ENCODE measurements around the gene ABCG1. TPM values are rescaled to one million over a fixed set of nuclear protein-coding genes. Genes with fewer than 3 reads are reported as not detected.

ABCG1 gene
- total and polyA plus RNA-seq, 2 of the 4 experiments (the other 2 are of a cell fraction): 0.19 to 0.36 TPM

DNA sequence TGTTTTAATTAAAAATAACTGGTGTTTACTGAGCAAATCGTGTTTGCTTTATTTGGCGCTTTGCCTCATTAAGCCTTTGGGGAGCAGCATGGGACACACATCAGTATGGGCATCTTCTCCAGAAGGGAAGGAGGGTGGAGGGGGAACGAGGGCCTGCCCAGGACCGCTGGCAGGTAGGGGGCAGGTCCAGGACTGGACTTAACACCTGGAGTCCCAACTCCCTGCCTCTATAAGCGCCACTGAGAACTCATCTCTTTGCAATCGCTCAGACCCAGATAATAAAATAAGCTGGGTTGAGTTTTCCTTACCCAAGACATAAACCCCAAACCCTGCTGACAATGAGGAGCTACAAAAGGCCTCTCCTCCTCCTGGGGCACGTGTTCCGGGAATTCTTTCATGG is 15.1 kb downstream of the ABCG1 start:
- peak overlapping the region; percentile 82 for H2AFZ ChIP-seq (replicated peaks; ENCODE audit: low read length, poor library complexity)
- dilution Hi-C loops (cut with HindIII; ENCODE audit: low sequenced_read_pairs, unreplicated experiment): no loop called here
- intact Hi-C loops (cut with micrococcal nuclease): no loop called here

More for the DNA sequence above, 15.1 kb downstream of the ABCG1 start:
- H2BK15ac ChIP-seq (ENCODE audit: low read depth, low read length): peak overlapping the region; percentile 65; the same call in 1 of the 3 replicates
- in situ Hi-C loops (cut with MboI; ENCODE audit: low sequenced_read_pairs): no loop called here
- H3K4ac ChIP-seq (ENCODE audit: low read depth, low read length): peak overlapping the region; percentile 56
- H3K9me3 ChIP-seq (ENCODE audit: control insufficient read depth, insufficient read depth, low read length): no peaks in the 10 kb centered on the region
- H3K4me1 ChIP-seq (ENCODE audit: control insufficient read depth, insufficient read depth, low read length): peaks cover 21% of the 10 kb centered on the region
- no peak for DNase-seq
- H2BK5ac ChIP-seq (ENCODE audit: low read depth, low read length, poor library complexity, severe bottlenecking): no peak overlapping the region
- H3K56ac ChIP-seq (ENCODE audit: extremely low read depth, insufficient read depth, low read length): no peak overlapping the region
- H3K18ac ChIP-seq (ENCODE audit: low read depth, low read length): peak overlapping the region; percentile 20; the same call in 1 of the 2 replicates
- no peaks in the 10 kb centered on the region; the same call in 1 of the 2 replicates for H4K20me1 ChIP-seq (ENCODE audit: insufficient read depth, low read length)
- H3K36me3 ChIP-seq (ENCODE audit: control insufficient read depth, insufficient read depth, low read length): no peaks in the 10 kb centered on the region
- H3K9me1 ChIP-seq (ENCODE audit: insufficient read depth, low read length): 0 out of 2 replicates have a peak, but pooled peaks cover 6% of the 10 kb centered on the region
- peak overlapping the region; percentile 65; the same call in 1 of the 2 replicates for H4K91ac ChIP-seq (ENCODE audit: insufficient read depth, low read depth, low read length)
- WGBS, 2 experiments (ENCODE audit: extremely low coverage in 2 of 2, insufficient read length in 1 of 2): no CpG with 5 or more reads among the region's 8 CpGs
- H3K27me3 ChIP-seq (ENCODE audit: control insufficient read depth, insufficient read depth, low read length): peaks cover 19% of the 10 kb centered on the region
- H3K4me3 ChIP-seq (ENCODE audit: insufficient read depth, low read depth, low read length): no peak overlapping the region
- ChIA-PET CTCF (interaction anchor here (1.5 kb wide), 1 partner anchor 12 kb away, joined by 4 read pairs; no protein-coding TSS in a partner anchor), POLR2A (ENCODE audit: unreplicated experiment) (no interaction called here)
- H3K14ac ChIP-seq (replicated peaks; ENCODE audit: low read depth, low read length): no peak overlapping the region
- peak overlapping the region in 1 of 2 experiments; percentile 61; a peak in 1 of 4 replicates for H4K8ac ChIP-seq (ENCODE audit: low read depth in 2 of 2, low read length in 2 of 2)
- H2AK5ac ChIP-seq (ENCODE audit: low read depth, low read length): peak overlapping the region; percentile 74
- peak overlapping the region; percentile 59 for H2AK9ac ChIP-seq (replicated peaks; ENCODE audit: low read depth, low read length, poor library complexity)
- H3K27ac ChIP-seq (ENCODE audit: insufficient read depth, low read length): peak overlapping the region; percentile 43; the same call in 1 of the 2 replicates
- TF ChIP-seq RCOR1 (IDR thresholded peaks at IDR 0.05; ENCODE audit: insufficient replicate concordance, low read length): no peak
- TF ChIP-seq CHD1 (IDR thresholded peaks at IDR 0.05; ENCODE audit: low read depth, low read length): no peak
- no peak for TF ChIP-seq MAZ (IDR thresholded peaks at IDR 0.05; ENCODE audit: borderline replicate concordance, low read depth, low read length)
- TF ChIP-seq, protein P1, sequence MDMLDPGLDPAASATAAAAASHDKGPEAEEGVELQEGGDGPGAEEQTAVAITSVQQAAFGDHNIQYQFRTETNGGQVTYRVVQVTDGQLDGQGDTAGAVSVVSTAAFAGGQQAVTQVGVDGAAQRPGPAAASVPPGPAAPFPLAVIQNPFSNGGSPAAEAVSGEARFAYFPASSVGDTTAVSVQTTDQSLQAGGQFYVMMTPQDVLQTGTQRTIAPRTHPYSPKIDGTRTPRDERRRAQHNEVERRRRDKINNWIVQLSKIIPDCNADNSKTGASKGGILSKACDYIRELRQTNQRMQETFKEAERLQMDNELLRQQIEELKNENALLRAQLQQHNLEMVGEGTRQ (IDR thresholded peaks at IDR 0.05; ENCODE audit: low read depth, low read length): no peak
- no peak for TF ChIP-seq MAFK (IDR thresholded peaks at IDR 0.05; ENCODE audit: low read depth, low read length)
- no peak for TF ChIP-seq RFX5 (IDR thresholded peaks at IDR 0.05; ENCODE audit: low read depth, low read length)
- no peak for TF ChIP-seq BHLHE40 (IDR thresholded peaks at IDR 0.05; ENCODE audit: low read depth, low read length)
- no peak for TF ChIP-seq NFE2L2 (IDR thresholded peaks at IDR 0.05; ENCODE audit: low read depth, low read length)
- TF ChIP-seq, protein P2, sequence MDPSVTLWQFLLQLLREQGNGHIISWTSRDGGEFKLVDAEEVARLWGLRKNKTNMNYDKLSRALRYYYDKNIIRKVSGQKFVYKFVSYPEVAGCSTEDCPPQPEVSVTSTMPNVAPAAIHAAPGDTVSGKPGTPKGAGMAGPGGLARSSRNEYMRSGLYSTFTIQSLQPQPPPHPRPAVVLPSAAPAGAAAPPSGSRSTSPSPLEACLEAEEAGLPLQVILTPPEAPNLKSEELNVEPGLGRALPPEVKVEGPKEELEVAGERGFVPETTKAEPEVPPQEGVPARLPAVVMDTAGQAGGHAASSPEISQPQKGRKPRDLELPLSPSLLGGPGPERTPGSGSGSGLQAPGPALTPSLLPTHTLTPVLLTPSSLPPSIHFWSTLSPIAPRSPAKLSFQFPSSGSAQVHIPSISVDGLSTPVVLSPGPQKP (IDR thresholded peaks at IDR 0.05; ENCODE audit: borderline replicate concordance, low read depth, low read length): no peak
- no peak for TF ChIP-seq FOS (IDR thresholded peaks at IDR 0.05; ENCODE audit: low read depth, low read length)
- TF ChIP-seq, protein P3, sequence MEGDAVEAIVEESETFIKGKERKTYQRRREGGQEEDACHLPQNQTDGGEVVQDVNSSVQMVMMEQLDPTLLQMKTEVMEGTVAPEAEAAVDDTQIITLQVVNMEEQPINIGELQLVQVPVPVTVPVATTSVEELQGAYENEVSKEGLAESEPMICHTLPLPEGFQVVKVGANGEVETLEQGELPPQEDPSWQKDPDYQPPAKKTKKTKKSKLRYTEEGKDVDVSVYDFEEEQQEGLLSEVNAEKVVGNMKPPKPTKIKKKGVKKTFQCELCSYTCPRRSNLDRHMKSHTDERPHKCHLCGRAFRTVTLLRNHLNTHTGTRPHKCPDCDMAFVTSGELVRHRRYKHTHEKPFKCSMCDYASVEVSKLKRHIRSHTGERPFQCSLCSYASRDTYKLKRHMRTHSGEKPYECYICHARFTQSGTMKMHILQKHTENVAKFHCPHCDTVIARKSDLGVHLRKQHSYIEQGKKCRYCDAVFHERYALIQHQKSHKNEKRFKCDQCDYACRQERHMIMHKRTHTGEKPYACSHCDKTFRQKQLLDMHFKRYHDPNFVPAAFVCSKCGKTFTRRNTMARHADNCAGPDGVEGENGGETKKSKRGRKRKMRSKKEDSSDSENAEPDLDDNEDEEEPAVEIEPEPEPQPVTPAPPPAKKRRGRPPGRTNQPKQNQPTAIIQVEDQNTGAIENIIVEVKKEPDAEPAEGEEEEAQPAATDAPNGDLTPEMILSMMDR (conservative IDR thresholded peaks at IDR 0.05; ENCODE audit: low read depth, low read length): no peak
- no peak for TF ChIP-seq RAD21 (IDR thresholded peaks at IDR 0.05; ENCODE audit: low read length)
- peak overlapping the region; percentile 42; the same call in 1 of the 2 replicates for H4K5ac ChIP-seq (ENCODE audit: low read depth, low read length)
- no peak overlapping the region for H2BK20ac ChIP-seq (ENCODE audit: low read depth, low read length)
- ATAC-seq (ENCODE audit: low read depth): no peak
- BruUV-seq (replicated peaks): no TSS peak
- peak overlapping the region; percentile 69; the same call in 1 of the 2 replicates for H3K4me2 ChIP-seq (ENCODE audit: low read depth, low read length)
- H3K9ac ChIP-seq (ENCODE audit: low read depth, low read length): no peak overlapping the region
- no peaks in the 10 kb centered on the region; a peak in 1 of 4 replicates for H3K79me1 ChIP-seq (ENCODE audit: low read depth in 1 of 2, low read length in 2 of 2)
- no peak overlapping the region for H3K23ac ChIP-seq (ENCODE audit: low read depth, low read length)
- peak overlapping the region; percentile 52 for H2BK120ac ChIP-seq (ENCODE audit: low read depth, low read length)
